GM12878 (cell line): ENCODE measurements around the gene GJD3. TPM values are rescaled to one million over a fixed set of nuclear protein-coding genes. Genes with fewer than 3 reads are reported as not detected.

Experiments
- ATAC-seq: fragments of 200-7000 bp; cut with Tn5 transposase; 3 replicates; pipeline ENCODE4 v1.9.1; 2020; ENCODE audit warnings: mild to moderate bottlenecking, moderate library complexity
- BruUV-seq: library from RNA; stranded (reverse); fragments of 400-500 nt; replicated peaks from 2 replicates; lab custom pipeline; 2021; lab: Mats Ljungman, UMichigan
- CTCF ChIA-PET: fragments of 300-600 bp; sonication (Branson Sonifier 250); formaldehyde crosslinking; extraction: SDS; loops from one replicate; lab custom pipeline; 2021; ENCODE audit warnings: inconsistent platforms; lab: Yijun Ruan, JAX
- POLR2A ChIA-PET: fragments of 350-600 bp; formaldehyde crosslinking; extraction: SDS; loops from one replicate; lab custom pipeline; 2021; ENCODE audit warnings: inconsistent platforms; lab: Charles Lee
- RAD21 ChIA-PET: fragments of 300-600 bp; sonication (Branson Sonifier 250); formaldehyde crosslinking; loops from one replicate; lab custom pipeline; 2023; ENCODE audit warnings: antibody characterized with exemption; ENCODE audit not compliant: unreplicated experiment; lab: Charles Lee
- SMC1A ChIA-PET: fragments of 300-600 bp; sonication (Branson Sonifier 250); formaldehyde crosslinking; loops from one replicate; lab custom pipeline; 2023; ENCODE audit not compliant: unreplicated experiment, uncharacterized antibody; lab: Charles Lee
- DNase-seq: peaks from one replicate; pipeline ENCODE4 v3.0.0-alpha.2; 2011; ENCODE audit warnings: low read depth, low spot score
- FAIRE-seq: peaks from 3 replicates; lab custom pipeline; 2011; peaks lifted over from hg19 to GRCh38; lab: Jason Lieb, UNC
- H2AFZ ChIP-seq: 2 replicates; pipeline ENCODE4 v1.6.0; 2011; ENCODE audit warnings: low read depth, low read length, control low read depth; ENCODE audit not compliant: control insufficient read depth
- H3K27ac ChIP-seq: 2 replicates; pipeline ENCODE4 v1.5.1; 2011; ENCODE audit warnings: control low read depth; ENCODE audit not compliant: control insufficient read depth, insufficient read depth
- H3K27me3 ChIP-seq, 2 experiments: replicated peaks in 1 of 2; 2 replicates each; pipeline versions ENCODE4 v1.6.0 to v1.6.1; 2011; ENCODE audit warnings: low read length in 1 of 2; ENCODE audit not compliant: control insufficient read depth in 2 of 2, insufficient read depth in 2 of 2
- H3K36me3 ChIP-seq, 2 experiments: 2 replicates each; pipeline ENCODE4 v1.5.1; 2011; ENCODE audit warnings: low read length in 1 of 2; ENCODE audit not compliant: control insufficient read depth in 2 of 2, insufficient read depth in 2 of 2
- H3K4me1 ChIP-seq: 2 replicates; pipeline ENCODE4 v1.6.1; 2011; ENCODE audit warnings: mild to moderate bottlenecking, low read length, moderate library complexity, mixed read lengths; ENCODE audit not compliant: control insufficient read depth, insufficient read depth
- H3K4me2 ChIP-seq: 2 replicates; pipeline ENCODE4 v1.6.0; 2011; ENCODE audit warnings: control low read depth; ENCODE audit not compliant: control insufficient read depth, insufficient read depth
- H3K4me3 ChIP-seq: fragments of 200-600 bp; sonication (generic); 2 replicates; pipeline ENCODE4 v1.5.1; 2016
- H3K79me2 ChIP-seq: 2 replicates; pipeline ENCODE4 v1.6.0; 2011; ENCODE audit warnings: low read length; ENCODE audit not compliant: control insufficient read depth, insufficient read depth
- H3K9ac ChIP-seq: 2 replicates; pipeline ENCODE4 v1.8.0; 2011; ENCODE audit warnings: low read length, control low read depth, mixed read lengths; ENCODE audit not compliant: control insufficient read depth, insufficient read depth
- H3K9me3 ChIP-seq: replicated peaks from 3 replicates; pipeline ENCODE4 v1.5.1; 2011; ENCODE audit warnings: mild to moderate bottlenecking, low read length; ENCODE audit not compliant: control insufficient read depth, insufficient read depth
- H4K20me1 ChIP-seq: 2 replicates; pipeline ENCODE4 v1.6.0; 2011; ENCODE audit not compliant: control insufficient read depth, insufficient read depth
- CEBPB ChIP-seq, 2 experiments: fragments of 150-350 bp in 1 of 2; IDR thresholded peaks; 2 replicates each; pipeline ENCODE4 v1.6.1; 2012 to 2014; ENCODE audit warnings: low read depth in 2 of 2, low read length in 2 of 2, borderline replicate concordance in 1 of 2, inconsistent platforms in 1 of 2
- CREB1 ChIP-seq: IDR thresholded peaks from 2 replicates; pipeline ENCODE4 v1.6.1; 2012; ENCODE audit warnings: low read depth, mild to moderate bottlenecking, inconsistent platforms
- CREM ChIP-seq: IDR thresholded peaks from 2 replicates; pipeline ENCODE4 v1.6.1; 2014; ENCODE audit warnings: antibody characterized with exemption, low read depth
- DPF2 ChIP-seq: fragments of 450-650 bp; IDR thresholded peaks from 2 replicates; pipeline ENCODE4 v1.6.1; 2017; ENCODE audit warnings: mild to moderate bottlenecking
- EED ChIP-seq: sonication (generic); IDR thresholded peaks from 2 replicates; pipeline ENCODE4 v1.6.1; 2016; ENCODE audit warnings: antibody characterized with exemption, low read depth
- MEF2A ChIP-seq: IDR thresholded peaks from 2 replicates; pipeline ENCODE4 v1.6.1; 2011; ENCODE audit warnings: low read depth, mild to moderate bottlenecking, low read length, moderate library complexity; ENCODE audit not compliant: insufficient read depth
- MTA2 ChIP-seq: fragments of 450-650 bp; IDR thresholded peaks from 2 replicates; pipeline ENCODE4 v1.6.1; 2016; ENCODE audit warnings: low read depth, mild to moderate bottlenecking, moderate library complexity
- PAX8 ChIP-seq: fragments of 450-650 bp; IDR thresholded peaks from 2 replicates; pipeline ENCODE4 v1.6.1; 2017; ENCODE audit warnings: mild to moderate bottlenecking, moderate library complexity
- RAD21 ChIP-seq: IDR thresholded peaks from 2 replicates; pipeline ENCODE4 v1.6.1; 2011; ENCODE audit warnings: mild to moderate bottlenecking, low read depth, low read length, moderate library complexity; ENCODE audit not compliant: insufficient read depth
- RB1 ChIP-seq: fragments of 450-650 bp; formaldehyde crosslinking; IDR thresholded peaks from 2 replicates; pipeline ENCODE4 v1.6.1; 2017; ENCODE audit warnings: mild to moderate bottlenecking, borderline replicate concordance
- SIN3A ChIP-seq: IDR thresholded peaks from 2 replicates; pipeline ENCODE4 v1.6.1; 2012; ENCODE audit warnings: low read depth, low read length, improper control_type of control experiment
- STAT3 ChIP-seq: IDR thresholded peaks from 2 replicates; pipeline ENCODE4 v1.6.1; 2011; ENCODE audit warnings: low read depth, low read length, improper control_type of control experiment
- WGBS: methylation state at CpG from one replicate; pipeline ENCODE4 v1.1.6; 2016; ENCODE audit warnings: low lambda C conversion rate; ENCODE audit not compliant: insufficient replicate concordance, insufficient coverage; ENCODE audit errors: missing lambda C conversion rate; 5-methylcytosine and 5-hydroxymethylcytosine counted together
- in situ Hi-C: fragments of 300-500 bp; cut with MboI; formaldehyde crosslinking; loops from 9 replicates; pipeline ENCODE4 v1.14.3; 2018; ENCODE audit warnings: mixed read lengths
- intact Hi-C: fragments of 100-400 bp; cut with micrococcal nuclease; formaldehyde crosslinking; loops from one replicate; pipeline ENCODE4 v1.14.2; 2022; ENCODE audit not compliant: unreplicated experiment
- polyA plus RNA-seq, 11 experiments: library from polyadenylated mRNA; depleted of rRNA in 4 of 11; unstranded in 6 of 11; stranded (reverse) in 5 of 11; fragments of >200 nt; fragmentation: Nextera tagmentation in 4 of 11; fragmentation: Illumina TruSeq in 1 of 11; extraction: Ambion mirVana in 4 of 11; extraction: Trizol in 1 of 11; gene quantifications; 1 replicate in 1 of 11; 2 replicates in 10 of 11; pipeline versions ENCODE4 v1.2.1 to v1.2.3, GENCODE V29; 2011 to 2016; ENCODE audit warnings: inconsistent platforms in 2 of 11, missing spikeins in 2 of 11, low read depth in 1 of 11
- total RNA-seq, 4 experiments: library from RNA; depleted of rRNA in 3 of 4; stranded (reverse); fragments of >200 nt in 3 of 4; fragmentation: Illumina TruSeq in 1 of 4; extraction: Trizol in 1 of 4; gene quantifications; 2 replicates each; pipeline versions ENCODE4 v1.2.1 to v1.2.3, GENCODE V29; 2013 to 2021
- TF ChIP-seq, protein P1 (sequence below): fragments of 450-650 bp; IDR thresholded peaks from 2 replicates; pipeline ENCODE4 v1.6.1; 2017; ENCODE audit warnings: borderline replicate concordance
- TF ChIP-seq, protein P2 (sequence below): fragments of 450-650 bp; IDR thresholded peaks from 2 replicates; pipeline ENCODE4 v1.6.1; 2017; ENCODE audit warnings: mild to moderate bottlenecking, moderate library complexity
- TF ChIP-seq, protein P3 (sequence below): IDR thresholded peaks from 2 replicates; pipeline ENCODE4 v1.6.1; 2012; ENCODE audit warnings: low read depth, low read length, improper control_type of control experiment

Gene GJD3
- total and polyA plus RNA-seq, 10 of the 15 experiments (the other 5 are each of a cell fraction or from before 2014, with no cell fraction given): 1.6 TPM; not detected in 9

DNA sequence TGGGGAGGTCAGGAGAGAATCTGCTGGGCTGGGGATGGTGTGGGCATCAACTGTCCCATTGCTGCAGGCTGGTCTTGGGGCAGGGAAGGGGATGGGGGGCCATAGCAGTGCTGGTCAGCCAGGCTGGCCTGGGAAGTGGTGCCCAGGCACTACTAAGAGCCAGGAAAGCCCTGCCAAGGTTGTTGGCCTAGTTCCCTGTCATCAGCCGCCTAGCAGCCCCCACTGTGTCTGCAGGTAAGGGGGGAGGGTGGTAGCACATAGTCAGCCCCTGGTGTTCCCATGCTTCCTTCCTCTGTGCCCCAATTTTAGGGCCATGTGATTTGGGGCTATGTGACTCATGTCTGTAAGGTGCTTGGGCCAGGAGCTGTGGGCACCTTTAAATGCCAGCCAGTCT is 17.8 kb downstream of the GJD3 start:
- ChIA-PET SMC1A (interaction anchor here (1.0 kb wide), 1 partner anchor 36 kb away, joined by 4 read pairs; no protein-coding TSS in a partner anchor), RAD21 (no interaction called here), POLR2A (no interaction called here), CTCF (interaction anchor here (1.5 to 3.6 kb wide), 2 partner anchors 7 to 12 kb away, joined by 3 to 16 read pairs; no protein-coding TSS in a partner anchor)
- intact Hi-C loops: no loop called here
- no peak overlapping the region for H3K9ac ChIP-seq
- peaks cover 45% of the 10 kb centered on the region for H3K79me2 ChIP-seq
- no peaks in the 10 kb centered on the region for H4K20me1 ChIP-seq
- FAIRE-seq (no peak), ATAC-seq (no peak), DNase-seq (no peak)
- peaks cover 36% of the 10 kb centered on the region for H3K4me1 ChIP-seq
- TF ChIP-seq RAD21 (no peak), CREM (no peak), STAT3 (no peak), DPF2 (no peak), SIN3A (no peak), CREB1 (no peak), PAX8 (no peak), EED (no peak), CEBPB (IDR thresholded peaks at IDR 0.05; ENCODE audit: borderline replicate concordance in 1 of 2, low read depth in 2 of 2, low read length in 2 of 2) (no peak), MTA2 (no peak), MEF2A (no peak), RB1 (no peak)
- TF ChIP-seq, protein P1, sequence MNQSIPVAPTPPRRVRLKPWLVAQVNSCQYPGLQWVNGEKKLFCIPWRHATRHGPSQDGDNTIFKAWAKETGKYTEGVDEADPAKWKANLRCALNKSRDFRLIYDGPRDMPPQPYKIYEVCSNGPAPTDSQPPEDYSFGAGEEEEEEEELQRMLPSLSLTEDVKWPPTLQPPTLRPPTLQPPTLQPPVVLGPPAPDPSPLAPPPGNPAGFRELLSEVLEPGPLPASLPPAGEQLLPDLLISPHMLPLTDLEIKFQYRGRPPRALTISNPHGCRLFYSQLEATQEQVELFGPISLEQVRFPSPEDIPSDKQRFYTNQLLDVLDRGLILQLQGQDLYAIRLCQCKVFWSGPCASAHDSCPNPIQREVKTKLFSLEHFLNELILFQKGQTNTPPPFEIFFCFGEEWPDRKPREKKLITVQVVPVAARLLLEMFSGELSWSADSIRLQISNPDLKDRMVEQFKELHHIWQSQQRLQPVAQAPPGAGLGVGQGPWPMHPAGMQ: no peak
- TF ChIP-seq, protein P2, sequence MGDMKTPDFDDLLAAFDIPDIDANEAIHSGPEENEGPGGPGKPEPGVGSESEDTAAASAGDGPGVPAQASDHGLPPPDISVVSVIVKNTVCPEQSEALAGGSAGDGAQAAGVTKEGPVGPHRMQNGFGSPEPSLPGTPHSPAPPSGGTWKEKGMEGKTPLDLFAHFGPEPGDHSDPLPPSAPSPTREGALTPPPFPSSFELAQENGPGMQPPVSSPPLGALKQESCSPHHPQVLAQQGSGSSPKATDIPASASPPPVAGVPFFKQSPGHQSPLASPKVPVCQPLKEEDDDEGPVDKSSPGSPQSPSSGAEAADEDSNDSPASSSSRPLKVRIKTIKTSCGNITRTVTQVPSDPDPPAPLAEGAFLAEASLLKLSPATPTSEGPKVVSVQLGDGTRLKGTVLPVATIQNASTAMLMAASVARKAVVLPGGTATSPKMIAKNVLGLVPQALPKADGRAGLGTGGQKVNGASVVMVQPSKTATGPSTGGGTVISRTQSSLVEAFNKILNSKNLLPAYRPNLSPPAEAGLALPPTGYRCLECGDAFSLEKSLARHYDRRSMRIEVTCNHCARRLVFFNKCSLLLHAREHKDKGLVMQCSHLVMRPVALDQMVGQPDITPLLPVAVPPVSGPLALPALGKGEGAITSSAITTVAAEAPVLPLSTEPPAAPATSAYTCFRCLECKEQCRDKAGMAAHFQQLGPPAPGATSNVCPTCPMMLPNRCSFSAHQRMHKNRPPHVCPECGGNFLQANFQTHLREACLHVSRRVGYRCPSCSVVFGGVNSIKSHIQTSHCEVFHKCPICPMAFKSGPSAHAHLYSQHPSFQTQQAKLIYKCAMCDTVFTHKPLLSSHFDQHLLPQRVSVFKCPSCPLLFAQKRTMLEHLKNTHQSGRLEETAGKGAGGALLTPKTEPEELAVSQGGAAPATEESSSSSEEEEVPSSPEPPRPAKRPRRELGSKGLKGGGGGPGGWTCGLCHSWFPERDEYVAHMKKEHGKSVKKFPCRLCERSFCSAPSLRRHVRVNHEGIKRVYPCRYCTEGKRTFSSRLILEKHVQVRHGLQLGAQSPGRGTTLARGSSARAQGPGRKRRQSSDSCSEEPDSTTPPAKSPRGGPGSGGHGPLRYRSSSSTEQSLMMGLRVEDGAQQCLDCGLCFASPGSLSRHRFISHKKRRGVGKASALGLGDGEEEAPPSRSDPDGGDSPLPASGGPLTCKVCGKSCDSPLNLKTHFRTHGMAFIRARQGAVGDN: no peak
- TF ChIP-seq, protein P3, sequence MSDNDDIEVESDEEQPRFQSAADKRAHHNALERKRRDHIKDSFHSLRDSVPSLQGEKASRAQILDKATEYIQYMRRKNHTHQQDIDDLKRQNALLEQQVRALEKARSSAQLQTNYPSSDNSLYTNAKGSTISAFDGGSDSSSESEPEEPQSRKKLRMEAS: no peak
- no TSS peak for BruUV-seq
- H3K27ac ChIP-seq: no peak overlapping the region
- no peak overlapping the region for H3K4me2 ChIP-seq
- H3K9me3 ChIP-seq: no peaks in the 10 kb centered on the region
- in situ Hi-C loops: no loop called here
- H3K4me3 ChIP-seq: no peak overlapping the region
- H2AFZ ChIP-seq: no peak overlapping the region
- H3K36me3 ChIP-seq: peaks cover 6 to 31% of the 10 kb centered on the region in 2 experiments
- H3K27me3 ChIP-seq: no peaks in the 10 kb centered on the region
- WGBS: 60% methylated on average over 1 of the region's 1 CpG
